G401 (cell line): ENCODE measurements around the gene EP400. TPM values are rescaled to one million over a fixed set of nuclear protein-coding genes. Genes with fewer than 3 reads are reported as not detected.

Experiments
- DNase-seq: peaks from one replicate; pipeline ENCODE4 v3.0.0-alpha.2; 2015; ENCODE audit warnings: low spot score
- in situ Hi-C: cut with HindIII; loops from 2 replicates; pipeline ENCODE4 v1.10.0; 2016; ENCODE audit warnings: low sequenced_read_pairs, mixed read lengths
- total RNA-seq: library from RNA; depleted of rRNA; stranded (reverse); fragments of >200 nt; shearing (Covaris generic); gene quantifications from 2 replicates; pipeline ENCODE4 v1.2.3, GENCODE V29; 2014; rRNA removed

The EP400 gene
- total RNA-seq = 5.2 and 5.5 TPM in 2 replicates

- peak; percentile 85 for DNase-seq
- in situ Hi-C loops = no loop called here
These were observed at the start of gene EP400 for GRCh38 chr12:131949431-131950181. EP400 (plus strand) TSS chr12:131949942; CDS start chr12:131960620, 10,678 bp downstream.

- DNase-seq = no peak
- in situ Hi-C loops = no loop called here
These were observed 49.3 kb upstream of the EP400 start for GRCh38 chr12:131900397-131900796.

- no peak for DNase-seq
- in situ Hi-C loops = no loop called here
These were observed 48.1 kb upstream of the EP400 start for GRCh38 chr12:131901431-131902331.

- DNase-seq = no peak
These were observed 47.2 kb upstream of the EP400 start for GRCh38 chr12:131902332-131903241.

GRCh38 chr12:131903270-131904255 lies 46.2 kb upstream of the EP400 start:
- in situ Hi-C loops = no loop called here

More at GRCh38 chr12:131902332-131903241, 47.2 kb upstream of the EP400 start:
- in situ Hi-C loops = no loop called here

GRCh38 chr12:131904346-131904745 lies 45.4 kb upstream of the EP400 start:
- no peak for DNase-seq
- in situ Hi-C loops = no loop called here

More at GRCh38 chr12:131903270-131904255, 46.2 kb upstream of the EP400 start:
- DNase-seq = no peak

- in situ Hi-C loops = no loop called here
- DNase-seq = no peak
These were observed 44.6 kb upstream of the EP400 start for GRCh38 chr12:131905081-131905629.

GRCh38 chr12:131905630-131906091 lies 44.1 kb upstream of the EP400 start:
- peak; percentile 79 for DNase-seq
- in situ Hi-C loops = no loop called here

GRCh38 chr12:131907379-131908091 lies 42.2 kb upstream of the EP400 start:
- no peak for DNase-seq

GRCh38 chr12:131908092-131909080 lies 41.4 kb upstream of the EP400 start:
- in situ Hi-C loops = no loop called here
- DNase-seq = no peak

More at GRCh38 chr12:131907379-131908091, 42.2 kb upstream of the EP400 start:
- in situ Hi-C loops = no loop called here

GRCh38 chr12:131909081-131909751 lies 40.5 kb upstream of the EP400 start:
- DNase-seq = no peak
- in situ Hi-C loops = no loop called here

GRCh38 chr12:131909752-131910219 lies 40.0 kb upstream of the EP400 start:
- in situ Hi-C loops = no loop called here
- DNase-seq = no peak

- no peak for DNase-seq
- in situ Hi-C loops = no loop called here
These were observed 39.3 kb upstream of the EP400 start for GRCh38 chr12:131910302-131911027.

- no peak for DNase-seq
- in situ Hi-C loops = no loop called here
These were observed 38.6 kb upstream of the EP400 start for GRCh38 chr12:131911028-131911650.
